GM19043 (cell line): Measurements from ENCODE around the gene VEGFC.

Experiments
- ATAC-seq: cut with Tn5 transposase; IDR thresholded peaks from one replicate; pipeline ENCODE4 v1.9.1; 2021; ENCODE audit warnings: low read depth; ENCODE audit not compliant: unreplicated experiment

The VEGFC gene

GRCh38 chr4:176635372-176636261 lies 157.1 kb downstream of the VEGFC start:
- no peak for ATAC-seq
